HG03342 (cell line): ENCODE measurements around the gene MS4A10.

Experiments used
- ATAC-seq: cut with Tn5 transposase; IDR thresholded peaks from one replicate; pipeline ENCODE4 v1.9.1; 2021; ENCODE audit warnings: mild to moderate bottlenecking, moderate library complexity; ENCODE audit not compliant: unreplicated experiment

Gene MS4A10

GRCh38 chr11:60847281-60847680 lies 62.1 kb downstream of the MS4A10 start:
- ATAC-seq = no peak

GRCh38 chr11:60847896-60848295 lies 62.8 kb downstream of the MS4A10 start:
- ATAC-seq = no peak

GRCh38 chr11:60848714-60849151 lies 63.6 kb downstream of the MS4A10 start:
- no peak for ATAC-seq

- no peak for ATAC-seq
These were observed 64.7 kb downstream of the MS4A10 start for GRCh38 chr11:60849641-60850520.
